Activated B cell treated with CpG ODN at 0.5 μM for 24 hours (primary cell): ENCODE data around the gene ZBTB21. TPM values are rescaled to one million over a fixed set of nuclear protein-coding genes. Genes with fewer than 3 reads are reported as not detected.

Experiments used
- ATAC-seq: fragments of 200-7000 bp; cut with Tn5 transposase; one replicate; pipeline ENCODE4 v1.10.0; 2021; ENCODE audit warnings: low read depth, mild to moderate bottlenecking, moderate library complexity
- CTCF ChIA-PET: fragments of 350-600 bp; sonication (Branson Sonifier 250); formaldehyde crosslinking; loops from one replicate; lab custom pipeline; 2021; ENCODE audit warnings: antibody characterized with exemption; lab: Charles Lee
- POLR2A ChIA-PET: fragments of 350-600 bp; sonication (Branson Sonifier 250); formaldehyde crosslinking; loops from one replicate; lab custom pipeline; 2021; ENCODE audit warnings: antibody characterized with exemption; lab: Charles Lee
- DNase-seq: peaks from one replicate; pipeline ENCODE4 v3.0.0; 2022
- H3K27ac Mint-ChIP-seq: one replicate; pipeline ENCODE4 v1.8.0; 2020; ENCODE audit warnings: mixed read lengths
- H3K27me3 Mint-ChIP-seq: one replicate; pipeline ENCODE4 v1.8.0; 2021; ENCODE audit warnings: mixed read lengths
- H3K36me3 Mint-ChIP-seq: one replicate; pipeline ENCODE4 v1.8.0; 2021; ENCODE audit warnings: low read depth, mixed read lengths
- H3K4me1 Mint-ChIP-seq: one replicate; pipeline ENCODE4 v1.8.0; 2021; ENCODE audit warnings: mixed read lengths
- H3K4me3 Mint-ChIP-seq: one replicate; pipeline ENCODE4 v1.8.0; 2020; ENCODE audit warnings: mild to moderate bottlenecking, mixed read lengths
- H3K9me3 Mint-ChIP-seq: one replicate; pipeline ENCODE4 v1.8.0; 2020; ENCODE audit warnings: mixed read lengths
- intact Hi-C: fragments of 100-400 bp; cut with micrococcal nuclease; formaldehyde crosslinking; loops from one replicate; pipeline ENCODE4 v1.15.1; 2024
- total RNA-seq: library from RNA; stranded (reverse); gene quantifications from 2 replicates; pipeline ENCODE4 v1.2.3, GENCODE V29; 2022
- TF ChIP-seq, protein P1 (sequence below): fragments of 200-600 bp; IDR thresholded peaks from one replicate; pipeline ENCODE4 v1.8.0; 2022; ENCODE audit warnings: antibody characterized with exemption, mild to moderate bottlenecking

The ZBTB21 gene
- total RNA-seq, 1 donor from 2014 or later, result 24.2 TPM

DNA sequence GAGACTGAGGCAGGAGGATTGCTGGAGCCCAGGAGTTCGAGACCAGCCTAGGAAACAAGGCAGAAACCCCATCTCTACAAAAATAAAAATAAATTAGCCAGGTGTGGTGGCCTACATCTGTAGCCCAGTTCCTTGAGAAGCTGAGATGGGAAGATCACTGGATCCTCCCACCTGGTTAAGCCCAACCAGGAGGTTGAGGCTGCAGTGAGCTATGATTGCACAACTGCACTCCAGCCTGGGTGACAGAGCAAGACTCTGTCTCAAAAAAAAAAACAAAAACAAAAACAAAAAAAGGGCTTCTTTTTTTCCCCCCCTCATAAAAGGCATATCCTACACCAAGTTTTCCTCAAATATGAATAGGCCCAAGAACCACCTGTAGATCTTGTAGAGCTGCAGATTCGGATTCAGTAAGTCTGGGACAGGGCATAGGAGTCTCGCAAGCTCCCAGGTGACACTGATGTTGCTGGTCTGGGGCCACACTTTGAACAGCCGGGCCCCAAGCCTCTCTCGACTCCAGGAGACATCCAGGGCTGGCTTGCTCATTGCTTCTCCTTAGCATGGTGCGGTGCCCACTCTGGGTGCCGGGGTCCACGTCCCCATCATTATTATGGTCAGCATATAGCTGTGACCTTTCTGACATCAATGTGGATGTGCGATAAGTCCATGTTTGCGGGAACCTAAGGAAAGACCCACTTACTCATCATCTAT is 38.9 kb upstream of the ZBTB21 start:
- Mint-ChIP-seq H3K4me3 (no peak overlapping the region), H3K9me3 (no peaks in the 10 kb centered on the region), H3K36me3 (no peaks in the 10 kb centered on the region), H3K4me1 (peaks cover 2% of the 10 kb centered on the region), H3K27ac (no peak overlapping the region), H3K27me3 (no peaks in the 10 kb centered on the region)
- POLR2A ChIA-PET, result no interaction called here
- ATAC-seq (no peak), DNase-seq (no peak)
- CTCF ChIA-PET, result no interaction called here
- intact Hi-C loops, result no loop called here
- TF ChIP-seq, protein P1, sequence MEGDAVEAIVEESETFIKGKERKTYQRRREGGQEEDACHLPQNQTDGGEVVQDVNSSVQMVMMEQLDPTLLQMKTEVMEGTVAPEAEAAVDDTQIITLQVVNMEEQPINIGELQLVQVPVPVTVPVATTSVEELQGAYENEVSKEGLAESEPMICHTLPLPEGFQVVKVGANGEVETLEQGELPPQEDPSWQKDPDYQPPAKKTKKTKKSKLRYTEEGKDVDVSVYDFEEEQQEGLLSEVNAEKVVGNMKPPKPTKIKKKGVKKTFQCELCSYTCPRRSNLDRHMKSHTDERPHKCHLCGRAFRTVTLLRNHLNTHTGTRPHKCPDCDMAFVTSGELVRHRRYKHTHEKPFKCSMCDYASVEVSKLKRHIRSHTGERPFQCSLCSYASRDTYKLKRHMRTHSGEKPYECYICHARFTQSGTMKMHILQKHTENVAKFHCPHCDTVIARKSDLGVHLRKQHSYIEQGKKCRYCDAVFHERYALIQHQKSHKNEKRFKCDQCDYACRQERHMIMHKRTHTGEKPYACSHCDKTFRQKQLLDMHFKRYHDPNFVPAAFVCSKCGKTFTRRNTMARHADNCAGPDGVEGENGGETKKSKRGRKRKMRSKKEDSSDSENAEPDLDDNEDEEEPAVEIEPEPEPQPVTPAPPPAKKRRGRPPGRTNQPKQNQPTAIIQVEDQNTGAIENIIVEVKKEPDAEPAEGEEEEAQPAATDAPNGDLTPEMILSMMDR, result no peak

DNA sequence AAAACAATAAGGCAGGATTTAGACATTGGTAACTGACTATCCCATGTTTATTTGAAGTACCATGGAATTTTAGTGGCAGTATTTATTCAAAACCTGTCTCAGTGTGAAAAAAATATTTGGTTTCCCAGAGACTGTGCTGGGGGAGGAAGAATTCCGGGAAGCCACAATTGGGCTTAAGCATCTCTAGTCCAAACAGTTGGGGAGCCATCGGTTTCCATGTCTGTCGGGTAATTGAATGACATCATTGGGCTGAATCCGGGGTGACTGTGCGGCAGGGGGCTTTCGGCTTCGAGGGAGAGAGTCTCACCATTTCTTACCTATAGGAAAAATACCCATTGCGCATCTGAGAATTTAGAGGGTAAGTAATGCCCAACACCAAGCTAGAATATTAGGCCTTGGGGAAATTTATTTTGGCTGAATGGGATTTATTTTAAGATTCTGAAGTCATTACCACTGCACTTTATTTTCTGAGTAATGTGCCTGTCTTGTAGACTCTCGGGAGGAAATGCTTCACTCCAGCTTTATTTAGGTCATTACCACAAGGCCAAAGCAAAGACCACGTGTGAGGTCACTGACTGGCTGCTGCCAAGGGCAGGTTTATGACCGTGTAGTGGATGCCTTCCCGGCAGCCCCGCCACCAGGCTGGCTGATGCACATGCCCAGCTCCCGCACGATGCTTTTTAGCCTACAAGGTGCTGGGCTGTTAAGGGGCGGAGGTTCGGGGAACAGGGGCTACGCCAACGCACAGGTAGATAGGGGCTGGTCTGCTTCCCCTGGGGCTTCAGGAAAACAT is 37.9 kb upstream of the ZBTB21 start:
- CTCF ChIA-PET, result no interaction called here
- Mint-ChIP-seq H3K27me3 (no peaks in the 10 kb centered on the region), H3K36me3 (no peaks in the 10 kb centered on the region), H3K4me1 (peaks cover 2% of the 10 kb centered on the region), H3K4me3 (no peak overlapping the region), H3K9me3 (no peaks in the 10 kb centered on the region), H3K27ac (no peak overlapping the region)
- POLR2A ChIA-PET, result no interaction called here
- intact Hi-C loops, result no loop called here
- ATAC-seq (no peak), DNase-seq (no peak)
- TF ChIP-seq, protein P1, result no peak

DNA sequence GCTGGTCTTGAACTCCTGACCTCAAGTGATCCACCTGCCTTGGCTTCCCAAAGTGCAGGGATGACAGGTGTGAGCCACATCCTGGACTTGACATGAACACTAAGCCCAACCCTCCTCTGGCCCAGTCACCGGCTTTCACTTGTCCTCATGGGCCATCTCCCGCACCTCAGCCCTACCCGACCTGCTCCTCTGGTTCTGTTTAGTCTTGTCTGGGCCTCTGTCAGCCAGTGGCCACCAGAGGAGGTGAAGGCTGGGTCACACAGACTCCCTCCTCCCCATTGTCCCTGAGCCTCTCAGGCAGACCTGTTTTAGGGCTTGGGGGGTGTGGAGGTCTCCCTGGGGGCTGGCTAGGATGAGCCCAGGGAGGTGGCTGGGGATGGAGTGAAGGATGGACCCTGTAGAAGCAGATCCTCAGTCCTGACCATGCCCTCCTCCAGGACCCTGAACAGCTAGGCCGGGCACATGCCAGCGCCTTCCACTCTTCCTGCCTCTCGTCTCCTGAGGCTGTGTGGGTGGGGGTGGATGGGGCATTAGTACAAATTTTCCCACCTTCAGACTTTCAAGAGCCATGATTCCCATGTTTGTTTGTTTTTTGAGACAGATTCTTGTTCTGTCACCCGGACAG is 34.8 kb upstream of the ZBTB21 start:
- peaks cover 2% of the 10 kb centered on the region for H3K4me1 Mint-ChIP-seq
- ATAC-seq (no peak), DNase-seq (no peak)
- TF ChIP-seq, protein P1, result no peak
- no peak overlapping the region for H3K4me3 Mint-ChIP-seq
- ChIA-PET POLR2A (interaction anchor here (0.9 kb wide), 1 partner anchor 36 kb away, joined by 4 read pairs; no protein-coding TSS in a partner anchor), CTCF (interaction anchor here (1.5 kb wide), 1 partner anchor 73 kb away, joined by 6 read pairs; no protein-coding TSS in a partner anchor)
- no peaks in the 10 kb centered on the region for H3K9me3 Mint-ChIP-seq
- no peaks in the 10 kb centered on the region for H3K36me3 Mint-ChIP-seq
- intact Hi-C loops, result no loop called here
- H3K27ac Mint-ChIP-seq, result no peak overlapping the region
- no peaks in the 10 kb centered on the region for H3K27me3 Mint-ChIP-seq

DNA sequence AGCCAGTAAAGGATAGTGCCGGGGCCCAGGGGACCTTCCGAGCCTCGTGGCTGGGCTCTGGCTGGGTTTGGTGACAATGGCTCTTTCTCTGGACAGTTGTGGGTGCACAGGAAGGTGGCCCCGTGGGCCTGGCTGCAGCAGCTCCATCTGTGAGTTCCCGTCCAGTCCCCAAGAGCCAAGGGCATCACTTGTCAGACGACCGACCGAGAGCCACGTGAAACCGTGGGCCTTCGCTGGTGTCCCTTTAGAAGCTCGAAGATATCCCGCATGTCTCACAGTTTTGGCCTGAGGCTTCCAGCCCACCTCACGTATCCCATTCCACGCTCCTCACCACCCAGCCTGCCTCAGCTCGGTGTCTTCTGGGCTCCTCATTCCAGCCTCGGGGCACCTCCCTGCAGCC is 33.8 kb upstream of the ZBTB21 start:
- ChIA-PET CTCF (no interaction called here), POLR2A (no interaction called here)
- intact Hi-C loops, result no loop called here
- Mint-ChIP-seq H3K27me3 (no peaks in the 10 kb centered on the region), H3K4me1 (no peaks in the 10 kb centered on the region), H3K27ac (no peak overlapping the region), H3K36me3 (no peaks in the 10 kb centered on the region), H3K9me3 (no peaks in the 10 kb centered on the region), H3K4me3 (no peak overlapping the region)
- TF ChIP-seq, protein P1, result no peak
- DNase-seq (no peak), ATAC-seq (no peak)
